NCI-H748 (cell line): ENCODE results near the gene PYGB.
"Not testable (repeated sequence)": the region's sequence is repeated elsewhere in the genome, so short reads cannot be mapped to it uniquely, and the experiment has no call there.

Source experiments
- DNase-seq: peaks from one replicate; lab custom pipeline; 2025; ENCODE audit not compliant: unreplicated experiment; lab: John Stamatoyannopoulos, UW

Gene PYGB

GRCh38 chr20:25310268-25310920 lies 62.5 kb downstream of the PYGB start:
- DNase-seq, result peak; percentile 47

DNA sequence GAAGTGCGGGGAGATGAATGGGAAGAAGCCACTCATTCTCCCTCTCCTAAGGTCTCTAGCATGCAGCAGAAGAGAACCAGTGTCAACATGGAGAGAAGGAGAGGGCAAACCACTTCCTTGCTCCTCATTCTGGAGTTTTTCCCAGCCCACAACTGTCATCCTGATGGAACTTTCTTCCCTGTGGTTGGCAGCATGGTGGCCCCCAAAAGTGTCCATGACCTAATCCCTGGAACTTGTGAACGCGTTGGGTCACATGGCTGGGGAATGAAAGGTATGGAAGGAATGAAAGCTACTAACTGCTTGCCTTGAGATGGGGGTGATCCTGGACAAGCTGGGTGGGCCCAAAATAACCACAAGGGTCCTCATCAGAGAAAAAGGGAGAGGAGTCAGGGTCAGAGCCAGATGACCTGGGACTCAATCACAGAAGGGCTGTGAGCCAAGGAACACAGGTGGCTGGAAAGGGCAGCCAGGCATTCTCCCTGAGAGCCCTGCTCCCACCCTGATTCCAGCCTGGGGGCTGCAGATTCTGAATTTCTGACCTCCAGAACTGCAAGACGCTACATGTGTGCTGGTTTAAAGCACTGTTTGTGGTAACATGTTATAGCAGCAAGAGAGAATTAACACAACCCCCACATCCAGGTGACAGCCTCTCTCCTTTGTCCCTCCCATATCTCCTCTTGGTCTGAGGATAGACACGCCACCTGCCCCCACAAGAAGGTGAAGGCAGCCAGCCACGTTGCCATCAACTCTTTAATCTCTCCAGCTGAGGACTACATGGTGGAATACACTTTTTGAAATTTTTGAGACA lies 63.2 kb downstream of the PYGB start:
- DNase-seq, result no peak

GRCh38 chr20:25312716-25313115 lies 64.8 kb downstream of the PYGB start:
- DNase-seq, result not testable (repeated sequence)

DNA sequence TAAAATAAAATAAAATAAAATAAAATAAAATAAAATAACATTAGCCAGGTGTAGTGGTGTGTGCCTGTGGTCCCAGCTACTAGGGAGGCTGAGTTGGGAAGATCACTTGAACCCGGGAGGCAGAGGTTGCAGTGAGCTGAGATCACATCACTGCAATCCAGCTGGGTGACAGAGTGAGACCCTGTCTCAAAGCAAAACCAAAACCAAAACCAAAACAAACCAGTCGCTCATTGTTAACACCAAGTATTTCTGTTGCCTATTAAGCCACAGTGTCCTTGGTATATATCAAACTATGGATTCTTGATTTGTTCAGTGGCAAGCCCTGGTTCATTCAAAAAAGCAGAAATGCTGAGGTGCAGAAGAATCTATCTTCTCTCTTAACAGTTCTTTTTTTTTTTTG lies 65.7 kb downstream of the PYGB start:
- DNase-seq, result no peak

DNA sequence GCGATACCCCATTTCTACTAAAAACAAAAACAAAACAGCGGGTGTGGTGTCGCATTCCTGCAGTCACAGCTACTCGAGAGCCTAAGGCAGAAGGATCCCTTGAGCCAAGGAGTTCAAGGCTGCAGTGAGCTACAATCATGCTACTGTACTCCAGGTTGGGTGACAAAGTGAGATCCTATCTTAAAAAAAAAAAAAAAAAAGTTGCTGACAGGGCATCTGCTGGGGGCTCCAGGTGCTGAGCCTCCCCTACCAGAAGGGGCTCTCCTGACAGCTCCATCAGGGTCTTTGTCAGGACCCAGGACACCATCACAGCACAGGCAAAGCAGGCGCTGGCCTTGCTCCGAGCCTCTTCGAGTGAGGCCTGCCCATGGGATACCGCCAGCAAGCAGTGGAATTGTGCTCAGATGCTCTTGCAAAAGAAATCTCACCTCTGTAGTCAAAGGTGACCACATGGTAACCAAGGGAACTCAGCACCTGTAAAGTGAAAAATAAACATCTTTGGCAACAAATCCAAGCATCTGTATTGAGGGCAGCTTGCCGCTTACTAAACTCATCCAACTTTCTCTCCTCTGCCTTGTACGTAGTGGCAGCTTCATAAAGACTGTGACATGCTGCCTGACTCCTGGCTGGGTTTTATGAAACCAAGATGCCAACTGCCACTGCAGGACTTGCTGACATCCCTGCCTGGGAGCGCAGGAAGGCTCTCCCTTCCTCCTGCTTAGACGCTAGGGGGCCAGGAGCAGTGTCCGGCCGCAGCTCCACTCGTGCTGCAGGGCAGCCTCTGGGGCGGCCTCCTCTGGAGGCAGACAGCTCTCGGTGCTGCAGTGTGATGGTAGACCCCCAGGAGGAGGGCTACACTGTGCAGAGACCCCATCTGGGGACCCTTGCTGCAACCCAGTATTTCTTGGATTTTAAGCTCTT lies 66.9 kb downstream of the PYGB start:
- no peak for DNase-seq

DNA sequence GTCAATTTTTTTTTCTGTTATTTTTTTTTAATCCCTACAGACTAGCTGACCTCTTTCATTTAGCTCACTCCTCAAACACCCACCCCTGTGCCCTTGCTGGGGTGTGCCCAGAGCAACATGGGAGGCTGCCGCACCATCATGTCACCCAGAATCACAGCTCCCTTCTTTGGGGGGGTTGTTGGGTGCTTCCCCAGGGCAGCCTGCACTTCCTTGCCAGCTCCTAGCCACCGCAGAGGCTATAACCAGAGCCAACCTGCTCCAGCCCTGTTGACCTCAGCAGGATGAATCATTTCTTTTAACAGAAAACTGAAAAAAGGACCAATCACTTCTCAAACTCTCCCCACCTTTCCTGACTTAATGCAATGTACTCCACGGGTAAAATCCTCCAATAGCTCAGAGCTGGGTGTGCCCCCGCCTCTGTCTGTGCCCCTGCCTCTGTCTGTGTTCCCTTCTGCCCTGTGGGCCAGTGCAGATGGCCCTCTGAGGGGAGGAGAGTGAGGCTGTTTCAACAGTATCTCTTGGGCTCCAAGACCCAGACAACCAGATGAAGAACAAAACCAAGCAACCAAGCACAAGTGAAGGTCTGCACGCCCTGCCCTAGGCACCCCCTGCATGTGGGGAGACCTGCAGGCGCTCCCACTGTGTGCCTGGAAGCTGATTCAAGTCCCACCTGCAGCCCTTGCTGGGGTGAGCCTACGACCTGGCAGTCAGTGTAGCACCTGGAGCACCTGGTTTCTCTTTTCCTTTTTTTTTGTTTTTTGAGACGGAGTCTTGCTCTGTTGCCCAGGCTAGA lies 67.7 kb downstream of the PYGB start:
- DNase-seq, result no peak

- no peak for DNase-seq
Measured at GRCh38 chr20:25316506-25317190, 68.8 kb downstream of the PYGB start.

- DNase-seq, result no peak
Measured at GRCh38 chr20:25317351-25318075, 69.6 kb downstream of the PYGB start.

DNA sequence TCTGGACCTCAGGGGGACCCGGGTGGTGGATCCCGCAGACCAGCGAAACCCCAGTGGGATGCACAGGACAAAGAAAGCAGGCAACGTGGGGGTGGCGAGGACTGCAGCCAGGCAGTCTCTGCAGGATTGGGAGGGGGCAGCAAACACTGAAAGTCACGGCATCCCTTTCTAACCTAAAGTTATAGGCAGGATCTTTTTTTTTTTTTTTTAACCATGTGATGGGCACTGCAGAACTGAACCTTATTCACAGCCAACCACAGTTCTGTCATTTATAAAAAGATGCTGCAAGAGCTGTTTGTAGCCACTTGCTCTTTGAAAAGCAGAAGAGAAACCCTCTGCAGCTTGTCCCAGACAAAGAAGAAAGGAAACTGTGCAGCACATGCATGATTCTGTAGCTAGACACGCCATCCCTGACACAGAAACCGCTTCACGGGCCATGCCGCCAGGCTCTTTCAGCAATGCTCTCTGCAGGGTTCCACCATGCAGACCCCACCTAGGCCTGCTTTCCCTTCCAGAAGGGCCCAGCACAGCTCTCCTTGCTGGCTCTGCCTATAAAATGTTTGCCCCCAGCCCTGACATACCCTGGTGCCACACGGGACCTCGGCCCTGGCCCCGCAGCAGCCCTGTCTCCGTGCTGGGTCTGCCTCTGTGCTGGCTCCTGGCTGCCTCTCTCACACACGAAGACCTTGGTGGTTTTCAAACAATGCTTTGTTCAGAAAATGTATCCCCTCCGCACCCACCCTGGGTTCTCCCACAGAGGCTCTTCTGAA lies 70.8 kb downstream of the PYGB start:
- DNase-seq, result no peak

DNA sequence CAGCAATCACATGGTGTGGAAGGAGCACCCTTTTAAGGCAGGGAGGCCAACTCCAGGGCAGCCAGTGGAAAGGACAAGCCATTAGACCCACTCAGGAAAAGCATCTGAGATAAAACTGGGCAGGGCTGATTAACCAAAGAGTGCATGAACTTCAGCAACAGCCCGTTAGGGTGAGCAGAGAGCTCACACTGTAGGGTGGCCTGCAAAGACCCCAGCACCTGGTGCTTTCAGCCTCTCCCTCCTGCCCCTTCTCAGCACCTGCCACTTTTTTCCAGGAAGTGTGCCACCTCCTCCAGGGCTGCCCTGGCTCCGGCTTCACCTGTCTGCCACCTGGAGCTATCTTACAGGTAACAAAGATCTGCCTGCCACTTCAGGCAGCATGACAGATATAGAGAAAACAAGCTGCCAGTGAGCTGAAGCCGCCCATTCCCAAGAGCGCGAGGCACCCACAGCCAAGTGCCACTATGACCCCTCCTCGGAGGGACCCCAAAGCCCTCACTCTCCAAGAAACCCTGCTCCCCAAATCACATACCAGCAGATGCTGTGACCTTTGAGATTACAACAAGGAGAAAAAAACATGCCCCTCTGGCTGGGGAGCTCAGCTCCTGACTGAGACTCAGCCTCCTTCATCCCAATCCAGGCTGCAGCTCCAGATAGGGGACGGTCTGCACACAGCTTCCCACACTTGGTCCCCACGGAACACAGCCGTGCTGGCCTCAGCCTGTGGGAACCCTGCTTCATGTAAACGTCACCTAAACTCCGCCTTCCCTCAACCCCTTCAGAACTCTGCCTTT lies 71.6 kb downstream of the PYGB start:
- peak; percentile 35 for DNase-seq

GRCh38 chr20:25320035-25320800 lies 72.3 kb downstream of the PYGB start:
- no peak for DNase-seq

GRCh38 chr20:25321262-25321831 lies 73.5 kb downstream of the PYGB start:
- DNase-seq, result no peak

GRCh38 chr20:25321991-25322390 lies 74.1 kb downstream of the PYGB start:
- no peak for DNase-seq

GRCh38 chr20:25323496-25324246 lies 75.8 kb downstream of the PYGB start:
- DNase-seq, result no peak

GRCh38 chr20:25324412-25324811 lies 76.5 kb downstream of the PYGB start:
- DNase-seq, result no peak

DNA sequence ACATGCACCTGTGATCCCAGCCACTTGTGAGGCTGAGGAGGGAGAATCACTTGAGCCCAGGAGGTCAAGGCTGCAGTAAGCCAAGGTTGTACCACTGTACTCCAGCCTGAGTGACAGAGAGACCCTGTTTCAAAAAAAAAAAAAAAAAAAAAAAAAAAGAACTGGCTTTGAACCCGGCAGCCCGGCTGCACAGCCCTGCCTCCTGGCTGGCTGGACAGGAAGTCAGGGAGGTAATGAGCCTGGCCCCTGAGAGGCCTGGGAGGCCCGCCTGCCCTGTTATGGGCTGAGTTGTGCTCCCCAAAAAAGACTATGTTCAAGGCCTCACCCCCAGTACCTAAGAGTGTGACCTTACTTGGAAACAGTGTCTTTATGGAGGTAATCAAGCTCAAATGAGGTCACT lies 77.2 kb downstream of the PYGB start:
- no peak for DNase-seq
